Inflammatory macrophage (primary cell): Measurements from ENCODE around the gene LIMCH1.
"Not testable (repeated sequence)": the region's sequence is repeated elsewhere in the genome, so short reads cannot be mapped to it uniquely, and the experiment has no call there.

Source experiments
- DNase-seq, 2 donors: peaks; one replicate each; pipeline ENCODE4 v3.0.0-alpha.2; 2020 to 2022

The LIMCH1 gene

DNA sequence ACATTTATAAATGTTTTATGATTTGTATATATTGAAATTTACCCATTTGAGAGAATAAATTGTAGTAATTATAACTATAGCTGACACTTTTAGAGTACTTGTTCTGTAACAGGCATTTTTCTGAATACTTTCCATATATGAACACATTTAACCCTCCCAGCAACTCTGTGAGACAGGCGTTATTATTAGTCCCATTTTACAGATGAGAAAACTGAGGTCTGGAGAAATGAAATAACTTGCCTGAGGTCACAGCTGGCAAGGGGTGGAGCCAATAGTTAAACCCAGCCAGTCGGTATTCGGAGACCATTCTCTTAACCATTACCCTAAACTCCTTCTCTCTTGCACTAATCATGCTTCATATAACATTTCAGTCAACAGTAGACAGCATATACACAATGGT lies 72.5 kb downstream of the LIMCH1 start:
- no peak for DNase-seq

DNA sequence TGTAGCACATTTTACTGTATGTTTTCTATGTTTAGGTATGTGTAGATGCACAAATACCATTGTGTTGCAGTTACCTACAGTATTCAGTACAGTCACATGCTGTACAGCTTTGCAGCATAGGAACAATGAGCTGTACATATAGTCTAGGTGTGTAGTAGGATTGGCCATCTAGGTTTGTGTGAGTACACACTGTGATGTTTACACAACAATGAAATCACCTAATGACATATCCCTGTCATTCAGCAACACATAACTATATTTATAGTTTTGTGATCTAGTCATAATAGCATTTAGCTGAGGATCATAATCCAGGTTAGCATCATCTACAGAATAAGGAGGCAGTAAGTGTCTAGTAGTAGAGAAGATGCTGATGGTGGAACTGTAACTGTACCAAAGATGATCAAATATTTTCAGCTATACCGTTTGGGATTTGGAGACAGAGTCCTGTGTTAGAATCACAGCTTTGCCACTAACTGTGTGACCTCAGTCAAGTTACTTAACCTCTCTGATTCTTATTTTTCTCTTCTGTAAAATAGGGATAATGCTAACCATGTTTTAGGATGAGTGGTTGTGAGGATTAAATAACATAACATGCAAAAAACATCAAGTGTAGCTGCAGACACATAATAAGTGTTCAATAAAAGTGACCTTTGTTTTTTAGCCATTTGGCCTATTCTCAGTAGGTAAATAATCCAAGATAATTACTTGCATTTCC lies 73.3 kb downstream of the LIMCH1 start:
- DNase-seq = no peak

DNA sequence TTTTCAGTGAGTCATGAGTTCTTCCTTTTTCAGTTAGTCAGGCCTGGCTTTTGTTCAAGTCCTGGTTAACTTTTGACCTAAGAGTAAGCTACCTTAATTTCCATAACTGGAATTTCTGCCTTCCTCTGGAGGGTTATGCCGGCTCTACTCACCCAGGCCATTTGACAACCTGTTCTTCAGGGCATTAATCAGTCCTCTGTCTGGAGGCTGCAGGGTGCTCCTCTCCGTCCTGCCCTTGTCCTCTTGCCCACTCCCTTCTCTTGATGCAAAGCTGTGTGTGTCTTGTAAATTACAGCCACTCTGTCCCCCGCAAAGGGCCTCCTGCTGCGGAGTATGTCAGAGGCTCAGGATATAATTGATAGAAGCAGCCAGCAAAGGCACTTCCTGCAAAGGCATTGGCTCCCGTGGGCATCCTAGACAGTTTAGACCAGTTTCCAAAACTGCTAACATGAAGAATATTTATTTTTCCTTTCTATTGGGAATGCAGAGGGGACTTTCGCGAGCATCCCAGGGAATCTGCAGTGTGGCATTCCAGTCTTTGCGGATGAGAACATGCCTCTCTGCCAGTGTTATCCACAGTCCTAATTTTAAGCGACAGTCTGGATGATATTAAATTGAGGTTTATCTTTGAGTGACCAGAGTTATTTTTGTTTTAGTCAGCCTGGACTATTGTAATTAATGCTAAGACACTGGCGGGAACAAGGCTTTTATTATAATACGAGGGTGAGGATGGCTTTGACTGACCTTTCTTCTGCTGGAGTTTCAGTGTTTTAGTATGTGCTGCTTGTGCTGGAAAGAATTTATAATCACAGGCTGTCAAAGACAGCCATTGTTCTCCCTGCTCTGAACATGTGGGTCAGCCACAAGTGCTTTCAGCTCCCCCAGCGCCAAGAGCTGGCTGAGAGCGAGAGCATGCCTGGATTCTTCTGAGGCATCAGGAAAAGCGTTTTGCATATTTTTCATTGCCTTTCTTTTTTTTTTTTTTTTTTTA lies 74.2 kb downstream of the LIMCH1 start:
- no peak for DNase-seq

DNA sequence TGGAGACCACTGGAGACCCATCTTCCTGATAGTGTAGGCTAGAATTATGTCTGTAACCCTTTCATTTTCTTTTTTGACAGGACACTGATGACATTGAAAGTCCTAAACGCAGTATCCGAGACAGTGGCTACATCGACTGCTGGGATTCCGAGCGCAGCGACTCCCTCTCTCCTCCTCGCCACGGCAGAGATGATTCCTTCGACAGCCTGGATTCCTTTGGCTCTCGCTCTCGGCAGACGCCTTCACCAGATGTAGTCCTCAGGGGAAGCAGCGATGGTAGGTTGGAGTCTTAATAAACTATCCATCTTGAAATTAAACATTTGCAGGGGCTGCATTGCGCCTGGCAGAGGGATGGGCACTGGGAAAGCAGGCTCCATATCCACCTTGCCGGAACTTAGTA lies 75.4 kb downstream of the LIMCH1 start:
- DNase-seq = no peak

DNA sequence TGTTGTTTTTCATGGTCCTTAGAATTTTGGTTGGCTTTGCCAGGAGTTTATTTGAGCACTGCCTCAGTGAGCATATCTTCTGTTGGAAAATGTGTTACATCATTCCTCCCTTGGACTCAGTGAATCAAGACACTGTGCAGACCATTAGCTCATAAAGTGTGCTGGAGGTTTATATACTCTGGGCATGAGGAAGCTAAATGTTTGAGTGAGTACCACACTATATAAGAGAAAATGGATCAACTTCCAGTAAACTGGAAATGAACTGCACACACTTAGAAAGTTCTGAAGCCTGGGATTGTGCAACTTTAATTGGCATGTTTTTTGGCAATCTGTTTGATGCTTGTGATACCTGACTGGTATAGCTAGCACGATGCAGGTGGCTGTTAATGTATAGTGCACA lies 75.9 kb downstream of the LIMCH1 start:
- DNase-seq = no peak

DNA sequence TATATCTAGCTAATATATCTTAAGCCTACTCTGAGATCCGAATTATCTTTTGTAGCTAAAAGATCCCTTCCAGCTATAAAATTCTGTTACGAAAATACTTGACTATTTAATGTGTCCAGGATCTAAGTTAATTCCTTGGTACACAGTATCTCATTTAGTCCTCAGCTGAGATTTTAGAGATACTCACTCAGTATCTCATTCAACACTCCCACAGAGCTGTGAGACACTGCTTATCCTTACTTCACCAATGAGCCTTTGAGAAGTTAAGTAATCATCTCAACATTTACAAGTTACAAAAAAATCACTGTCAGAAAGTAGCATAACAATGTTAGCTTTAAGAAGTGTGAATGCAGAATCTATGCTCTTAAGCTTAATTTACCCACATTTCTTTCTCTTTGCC lies 76.6 kb downstream of the LIMCH1 start:
- DNase-seq = no peak

DNA sequence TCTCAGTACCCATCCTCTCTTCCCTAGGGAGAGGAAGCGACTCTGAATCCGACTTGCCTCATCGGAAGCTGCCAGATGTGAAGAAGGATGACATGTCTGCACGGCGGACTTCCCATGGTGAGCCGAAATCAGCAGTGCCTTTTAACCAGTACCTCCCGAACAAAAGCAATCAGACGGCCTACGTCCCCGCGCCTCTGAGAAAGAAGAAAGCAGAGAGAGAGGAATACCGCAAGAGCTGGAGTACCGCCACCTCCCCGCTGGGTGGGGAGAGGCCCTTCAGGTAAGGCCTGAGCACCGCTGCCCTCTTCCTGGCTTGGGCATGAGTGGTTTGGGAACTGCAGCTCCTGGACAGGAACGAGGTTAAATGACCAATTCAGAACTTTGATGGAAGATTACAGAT lies 81.2 kb downstream of the LIMCH1 start:
- no peak for DNase-seq

DNA sequence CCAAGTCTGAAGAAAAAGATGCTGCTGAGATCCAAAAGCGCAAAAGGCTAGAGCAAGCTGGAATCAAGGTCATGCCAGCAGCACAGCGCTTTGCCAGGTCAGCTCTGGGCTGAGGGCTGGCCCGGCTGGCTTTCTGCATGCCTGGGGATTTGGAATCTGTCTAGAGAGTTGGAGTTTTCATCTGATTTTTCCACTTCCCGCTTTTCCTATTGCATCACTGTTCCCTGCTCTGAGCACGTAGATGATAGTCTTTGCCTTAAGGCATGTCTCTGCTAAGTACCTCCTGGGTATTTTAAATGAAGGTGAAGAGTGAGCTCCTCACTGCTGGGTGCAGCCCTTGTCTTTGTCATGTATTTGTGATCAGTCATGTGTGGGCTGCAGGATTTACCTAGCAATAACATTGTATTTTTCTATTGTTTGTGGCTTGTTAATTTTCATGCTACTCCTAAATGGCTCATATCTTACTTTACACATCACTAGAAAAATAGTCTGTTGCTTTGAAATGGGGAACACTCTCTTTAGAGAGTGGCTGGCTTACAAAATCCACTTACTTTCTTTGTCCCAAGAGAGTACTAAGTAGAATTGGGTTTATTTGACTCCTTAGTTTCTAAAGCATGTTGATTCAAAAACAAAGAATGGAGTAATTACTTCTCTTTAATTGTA lies 82.8 kb downstream of the LIMCH1 start:
- no peak for DNase-seq

DNA sequence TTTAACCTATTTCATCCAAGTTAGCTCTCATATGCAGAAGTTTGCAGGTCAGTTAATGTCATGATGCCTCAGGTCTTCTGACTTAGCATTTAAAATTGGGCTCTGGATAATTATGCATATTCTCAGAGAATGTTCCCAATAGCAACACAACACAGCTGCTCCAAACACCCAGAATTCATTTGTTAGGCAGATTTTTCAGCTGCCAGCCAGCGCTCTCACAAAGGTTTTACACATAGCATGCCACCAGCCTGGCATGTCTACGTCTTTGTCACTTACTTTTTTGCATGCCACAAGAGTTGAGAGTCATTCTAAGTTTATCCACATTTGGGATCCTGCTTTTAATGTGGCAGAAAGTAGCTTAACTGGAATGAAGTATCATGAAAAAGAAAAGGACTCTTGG lies 84.8 kb downstream of the LIMCH1 start:
- DNase-seq = no peak

DNA sequence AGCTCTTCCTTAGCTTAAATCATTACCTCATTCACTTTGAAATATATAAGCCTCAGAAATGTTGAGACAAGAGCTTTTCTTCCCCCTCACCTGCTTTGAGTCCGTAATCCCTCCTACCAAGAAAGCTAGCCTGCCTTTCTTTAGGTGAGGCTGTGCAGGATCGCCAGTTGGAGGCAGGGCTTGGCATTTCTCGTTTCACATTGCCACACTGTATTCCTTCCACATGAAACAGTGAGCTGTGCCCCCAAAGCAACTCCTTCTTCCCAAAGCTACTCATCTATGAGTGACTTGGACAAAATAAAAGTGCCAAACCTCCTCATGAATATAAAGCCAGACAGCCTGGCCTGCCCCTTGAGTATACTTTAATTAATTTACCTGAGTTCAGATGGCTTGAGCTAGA lies 86.8 kb downstream of the LIMCH1 start:
- DNase-seq = no peak

DNA sequence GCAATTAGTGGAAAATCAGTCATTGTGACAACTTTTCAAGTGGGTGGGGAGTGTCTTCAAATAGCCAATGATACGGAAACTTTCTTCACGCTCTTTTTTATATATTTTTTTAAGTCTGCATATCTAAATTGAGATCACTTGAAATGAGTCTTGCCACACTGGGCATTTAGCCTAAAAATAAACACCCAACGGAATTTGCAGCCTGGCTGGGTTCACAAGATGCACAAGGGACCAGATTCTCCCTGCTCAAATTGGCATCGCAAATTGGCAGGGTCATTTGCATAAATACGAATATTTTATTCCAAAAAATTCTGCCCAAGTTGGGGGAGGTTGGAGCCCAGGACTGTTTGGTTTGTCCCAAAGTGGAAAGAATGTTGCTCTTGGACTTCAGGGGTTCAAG lies 87.6 kb downstream of the LIMCH1 start:
- no peak for DNase-seq

DNA sequence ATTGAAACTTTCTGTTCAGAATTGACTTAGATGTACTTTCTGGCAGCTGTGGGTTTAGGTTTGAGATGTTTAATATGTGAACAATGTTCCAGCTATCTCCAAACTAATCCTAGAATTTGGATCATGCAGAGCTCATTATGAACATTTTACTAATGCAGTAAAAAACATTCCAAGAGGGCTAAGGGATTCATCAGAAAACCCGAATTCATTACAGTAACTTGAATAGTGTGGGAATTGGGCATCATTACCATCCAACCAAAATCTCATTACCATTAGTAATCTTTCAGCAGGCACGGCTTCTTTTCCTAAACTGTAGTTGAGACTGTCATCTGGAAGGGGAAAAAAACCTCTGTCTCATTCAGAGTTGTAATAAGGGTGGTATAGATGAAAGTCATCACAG lies 91.0 kb downstream of the LIMCH1 start:
- DNase-seq = no peak

DNA sequence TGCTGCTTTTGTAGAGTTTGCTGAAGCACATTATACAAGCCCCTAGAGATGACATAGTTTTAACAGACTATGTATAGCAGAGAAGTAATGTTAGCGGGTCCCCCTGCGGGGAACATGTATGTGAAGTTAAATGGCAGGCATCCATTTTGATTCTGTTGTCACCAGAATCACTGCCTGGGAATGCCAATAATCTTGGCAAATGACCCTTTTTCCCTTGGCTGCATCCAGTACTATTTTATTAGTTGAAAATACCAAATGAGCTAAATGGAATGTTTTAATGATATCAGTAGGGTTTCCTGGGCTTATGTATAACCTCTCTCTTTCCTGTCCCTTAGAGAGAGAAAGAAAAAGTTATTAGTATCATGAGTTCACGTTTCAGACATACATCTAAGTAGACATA lies 93.6 kb downstream of the LIMCH1 start:
- DNase-seq = no peak

DNA sequence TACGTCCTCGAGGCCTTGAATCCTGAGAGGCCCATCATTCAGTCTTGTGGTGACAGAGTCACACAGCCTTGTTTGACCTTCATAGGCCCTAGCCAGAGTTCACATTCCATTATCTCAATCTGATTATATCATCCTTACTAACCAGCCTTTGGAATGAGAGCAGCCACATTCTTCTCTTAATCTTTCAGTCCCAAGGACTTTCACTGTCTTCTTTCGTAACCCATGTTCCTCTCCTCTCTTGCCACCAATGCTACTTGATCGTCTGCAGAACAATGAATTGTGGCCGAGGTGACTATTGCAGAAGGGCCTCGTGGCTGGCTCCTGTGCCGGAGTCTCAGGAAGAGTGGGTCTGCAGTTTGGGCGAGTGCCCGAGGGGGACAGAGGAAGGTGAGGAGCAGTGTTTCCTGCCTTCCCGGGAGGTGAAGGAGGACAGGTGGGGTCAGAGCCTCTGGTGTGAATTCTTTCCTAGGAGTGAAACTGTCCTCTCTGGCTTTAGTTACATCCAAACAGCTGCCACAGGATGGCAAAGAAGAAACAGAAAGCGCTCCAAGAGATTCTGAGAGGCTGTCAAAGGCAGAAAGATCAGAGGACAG lies 94.6 kb downstream of the LIMCH1 start:
- no peak for DNase-seq

DNA sequence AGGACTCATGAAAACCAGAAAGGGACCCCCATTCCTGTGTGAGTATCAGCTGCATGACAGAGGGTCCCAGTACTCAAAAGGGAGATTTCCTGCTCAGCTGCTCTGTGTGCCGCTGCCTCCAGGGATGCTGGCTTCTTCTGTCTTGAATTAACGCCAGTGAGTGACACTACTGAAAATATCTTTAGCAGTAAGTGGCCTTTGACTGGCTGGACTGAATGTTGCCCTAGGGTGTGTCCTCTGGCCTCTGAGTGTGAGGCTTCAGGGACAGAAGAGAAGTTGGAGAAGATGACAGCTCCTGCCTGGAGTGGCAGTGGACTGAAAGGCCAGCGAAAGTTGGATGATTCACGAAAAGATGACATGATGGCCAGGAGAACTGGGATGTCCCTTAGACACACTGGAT lies 95.4 kb downstream of the LIMCH1 start:
- DNase-seq = no peak

DNA sequence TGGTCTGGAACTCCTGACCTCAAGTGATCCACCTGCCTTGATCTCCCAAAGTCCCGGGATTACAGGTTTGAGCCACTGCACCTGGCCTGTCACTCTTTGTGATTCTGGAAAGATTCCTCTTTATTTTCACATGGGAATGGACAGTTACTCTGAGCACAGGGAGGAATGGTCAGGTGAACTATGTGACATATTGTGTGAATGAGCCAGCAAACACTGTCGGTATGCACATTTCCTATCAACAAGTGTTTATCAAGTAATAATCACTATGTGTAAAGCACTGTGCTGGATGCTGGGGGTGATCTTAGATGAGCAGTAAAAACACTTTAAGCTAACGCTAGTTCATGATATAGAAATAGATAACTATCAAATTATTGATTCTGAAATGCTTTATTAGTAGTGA lies 97.5 kb downstream of the LIMCH1 start:
- DNase-seq = no peak

DNA sequence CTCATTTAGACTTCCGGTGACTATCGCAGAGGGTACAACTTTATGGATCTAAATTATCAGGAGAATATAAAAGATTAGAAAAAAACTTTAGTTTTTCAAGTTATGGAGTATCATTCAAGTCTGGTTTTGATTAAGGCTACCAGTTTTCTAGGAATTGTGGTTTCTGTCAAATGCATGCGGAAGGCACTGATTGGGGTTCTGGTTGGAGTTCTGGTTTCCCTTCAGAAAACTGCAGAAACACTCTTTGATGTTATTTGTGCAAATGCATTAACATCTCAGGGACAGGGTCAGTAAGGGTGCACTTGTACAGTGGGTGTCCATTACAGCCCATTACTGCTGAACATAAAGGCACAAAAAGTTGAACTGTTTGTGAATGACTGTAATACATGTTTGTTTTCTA lies 100.2 kb downstream of the LIMCH1 start:
- DNase-seq = no peak

DNA sequence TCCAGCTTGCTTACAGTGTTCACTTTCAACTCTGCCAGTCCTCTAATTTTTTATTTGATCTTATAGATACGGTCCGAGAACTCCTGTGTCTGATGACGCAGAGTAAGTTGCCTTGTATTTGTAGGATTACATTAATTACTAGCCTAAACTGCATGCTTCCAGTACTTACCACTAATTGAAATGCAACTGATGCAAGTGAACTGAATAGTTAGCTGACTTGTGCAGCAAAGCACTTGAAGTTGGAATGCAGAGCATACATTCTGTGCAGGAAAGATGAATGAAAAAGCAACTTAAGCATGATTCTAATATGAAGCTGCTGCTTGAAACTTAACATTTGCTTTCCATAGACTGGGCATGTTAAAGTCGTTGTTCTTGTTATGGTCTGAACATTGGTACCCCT lies 100.9 kb downstream of the LIMCH1 start:
- no peak for DNase-seq

DNA sequence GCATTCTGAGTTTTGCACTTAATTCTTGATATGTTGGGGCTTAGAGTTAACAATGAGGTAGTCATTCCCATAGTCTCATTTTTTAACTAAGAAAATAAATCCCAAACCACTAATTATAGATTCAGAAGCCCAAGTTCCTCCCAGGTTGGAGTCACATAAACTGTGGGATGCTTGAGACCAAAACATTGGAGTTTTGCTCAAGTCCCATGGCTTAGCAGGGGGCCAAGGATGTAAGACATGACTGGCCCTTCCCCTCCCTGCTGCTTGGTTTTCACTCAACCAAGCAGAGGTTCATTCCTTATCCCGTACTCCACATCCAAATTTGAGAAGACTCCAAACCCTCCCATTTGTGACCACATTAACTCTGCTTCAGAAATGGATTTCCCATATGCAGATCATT lies 101.3 kb downstream of the LIMCH1 start:
- no peak for DNase-seq

DNA sequence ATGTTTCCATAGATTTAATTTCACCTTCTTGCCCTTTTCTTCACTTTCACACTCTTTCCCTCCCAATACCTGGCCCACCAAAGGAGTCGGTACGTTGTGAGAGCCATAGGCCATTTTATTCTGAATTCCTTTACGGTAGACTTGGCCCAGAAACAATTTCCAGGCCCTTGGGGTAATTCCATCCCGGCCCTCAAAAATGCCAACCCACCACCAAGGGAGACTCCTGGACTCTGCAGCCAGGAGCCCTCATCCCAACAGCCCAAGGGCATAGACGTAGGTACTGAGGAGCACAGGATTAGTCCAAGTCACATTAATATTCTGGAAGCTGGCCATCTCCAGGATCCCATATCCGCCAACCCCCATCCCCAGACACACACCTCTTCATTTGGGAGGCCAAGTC lies 102.9 kb downstream of the LIMCH1 start:
- no peak for DNase-seq

DNA sequence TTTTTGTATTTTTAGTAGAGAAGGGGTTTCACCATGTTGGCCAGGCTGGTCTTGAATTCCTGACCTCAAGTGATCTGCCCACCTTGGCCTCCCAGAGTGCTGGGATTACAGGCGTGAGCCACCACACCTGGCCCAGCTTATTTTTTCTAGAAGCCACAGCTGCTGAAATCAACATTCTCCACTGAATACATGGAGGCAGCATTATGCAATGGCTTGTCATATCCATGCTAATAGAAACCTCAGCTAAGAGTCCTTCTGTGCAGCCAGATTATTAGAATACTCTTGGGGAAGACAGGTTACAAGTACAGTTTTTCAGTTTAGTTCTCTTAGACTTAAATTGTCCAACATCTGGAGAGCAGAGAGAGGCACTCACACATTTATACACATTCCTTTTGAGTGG lies 104.8 kb downstream of the LIMCH1 start:
- not testable (repeated sequence) for DNase-seq

DNA sequence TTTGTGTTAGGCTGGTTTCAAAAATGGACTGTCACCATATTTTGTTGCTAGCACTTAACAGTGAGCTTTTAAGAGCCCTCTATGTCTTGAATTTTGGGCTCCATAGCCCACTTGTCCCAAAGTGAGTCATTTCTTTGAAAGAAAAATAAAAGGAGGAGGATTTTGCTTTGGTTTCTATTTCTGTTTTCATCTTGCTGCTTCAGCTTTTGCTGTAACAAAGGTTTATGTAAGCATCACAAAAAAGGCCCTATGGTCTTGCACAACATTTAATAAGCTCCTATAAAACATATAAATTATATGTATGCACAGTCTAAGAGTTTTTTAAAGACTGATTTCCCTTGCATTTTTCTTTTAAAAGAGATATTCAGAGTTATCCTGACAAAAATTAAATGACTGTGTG lies 105.4 kb downstream of the LIMCH1 start:
- DNase-seq = no peak

DNA sequence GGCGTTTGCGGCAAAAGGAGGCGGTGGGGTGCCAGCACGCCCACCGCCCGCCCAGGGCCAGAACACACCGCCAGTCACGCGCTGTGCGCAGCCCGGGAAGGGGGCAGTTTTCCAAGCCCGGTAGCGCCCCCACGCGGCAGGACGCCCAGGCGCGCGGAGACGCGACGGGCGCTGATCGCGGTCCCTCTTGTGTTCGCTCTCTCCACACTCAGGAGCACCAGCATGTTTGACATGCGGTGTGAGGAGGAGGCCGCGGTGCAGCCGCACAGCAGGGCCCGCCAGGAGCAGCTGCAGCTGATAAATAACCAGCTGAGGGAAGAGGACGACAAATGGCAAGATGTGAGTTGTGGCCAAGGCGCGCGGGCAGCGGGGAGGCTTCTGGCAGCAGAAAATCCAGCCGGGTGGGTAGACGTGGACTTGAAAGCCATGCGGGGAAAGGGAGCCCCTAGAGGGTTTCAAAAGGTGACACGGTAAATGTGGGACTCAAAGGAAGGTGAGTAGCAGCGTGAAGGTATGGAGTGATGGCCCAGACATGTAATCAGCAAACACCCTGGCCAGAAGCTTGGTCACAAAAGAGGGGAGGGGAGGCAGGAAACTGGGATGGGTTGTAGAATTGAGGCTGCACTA lies 106.4 kb downstream of the LIMCH1 start:
- DNase-seq = peak; percentile 22 to 56
